ENCODE measurements around the gene TSPAN13.

TSPAN13 gene

GRCh38 chr7:16753102-16753931 is at the start of gene TSPAN13:
Gene TSPAN13 (plus strand): TSS chr7:16753755. CDS start chr7:16753968, 213 bp downstream.
- DNase-seq, result peak; percentile 47

- DNase-seq, result no peak
These were observed 45.0 kb upstream of the TSPAN13 start for GRCh38 chr7:16708511-16708910.

GRCh38 chr7:16708980-16709379 is 44.6 kb upstream of the TSPAN13 start:
- DNase-seq, result peak; percentile 7

GRCh38 chr7:16710651-16711050 is 42.9 kb upstream of the TSPAN13 start:
- DNase-seq, result no peak

- DNase-seq, result no peak
These were observed 41.8 kb upstream of the TSPAN13 start for GRCh38 chr7:16711730-16712129.

- DNase-seq, result no peak
These were observed 40.6 kb upstream of the TSPAN13 start for GRCh38 chr7:16712916-16713315.

- no peak for DNase-seq
These were observed 37.6 kb upstream of the TSPAN13 start for GRCh38 chr7:16715928-16716327.

GRCh38 chr7:16718111-16718656 is 35.4 kb upstream of the TSPAN13 start:
- no peak for DNase-seq

- no peak for DNase-seq
These were observed 33.9 kb upstream of the TSPAN13 start for GRCh38 chr7:16719699-16720098.

- no peak for DNase-seq
These were observed 32.0 kb upstream of the TSPAN13 start for GRCh38 chr7:16721541-16721940.

- no peak for DNase-seq
These were observed 29.2 kb upstream of the TSPAN13 start for GRCh38 chr7:16724344-16724743.

- DNase-seq, result no peak
These were observed 27.4 kb upstream of the TSPAN13 start for GRCh38 chr7:16726189-16726588.

GRCh38 chr7:16727736-16728135 is 25.8 kb upstream of the TSPAN13 start:
- DNase-seq, result no peak

- DNase-seq, result no peak
These were observed 24.7 kb upstream of the TSPAN13 start for GRCh38 chr7:16728811-16729210.

- no peak for DNase-seq
These were observed 24.0 kb upstream of the TSPAN13 start for GRCh38 chr7:16729541-16729940.

- DNase-seq, result no peak
These were observed 22.6 kb upstream of the TSPAN13 start for GRCh38 chr7:16730937-16731336.

GRCh38 chr7:16732828-16733227 is 20.7 kb upstream of the TSPAN13 start:
- no peak for DNase-seq

- no peak for DNase-seq
These were observed 19.3 kb upstream of the TSPAN13 start for GRCh38 chr7:16734148-16734726.

- no peak for DNase-seq
These were observed 18.5 kb upstream of the TSPAN13 start for GRCh38 chr7:16735020-16735419.

- no peak for DNase-seq
These were observed 15.4 kb upstream of the TSPAN13 start for GRCh38 chr7:16738011-16738688.

- DNase-seq, result peak; percentile 71
These were observed 13.5 kb upstream of the TSPAN13 start for GRCh38 chr7:16739863-16740622.

- no peak for DNase-seq
These were observed 13.0 kb upstream of the TSPAN13 start for GRCh38 chr7:16740623-16740953.

- DNase-seq, result no peak
These were observed 12.6 kb upstream of the TSPAN13 start for GRCh38 chr7:16740996-16741395.
